ENCODE data around the gene MTERF1.

- TF ChIP-seq CTCF (IDR thresholded peaks at IDR 0.05 in 2 of 3, conservative IDR thresholded peaks at IDR 0.05 in 1 of 3; ENCODE audit: insufficient read depth in 2 of 3, low read depth in 1 of 3, low read length in 3 of 3) (no peak), BHLHE40 (IDR thresholded peaks at IDR 0.05; ENCODE audit: low read length) (no peak), ZNF224 (CRISPR knock-in tag; IDR thresholded peaks at IDR 0.05) (no peak), EZH2 (IDR thresholded peaks at IDR 0.05; ENCODE audit: borderline replicate concordance, low read depth, low read length) (no peak), ZBTB2 (IDR thresholded peaks at IDR 0.05) (no peak), DPF2 (IDR thresholded peaks at IDR 0.05) (no peak)
These were observed 30.0 kb downstream of the MTERF1 start for GRCh38 chr7:91850455-91850854.

Measured in K562 (cell line).